C4-2B (cell line): ENCODE results near the gene DCST2.

ENCODE experiments used
- H3K27ac ChIP-seq: fragments of 450-650 bp; 2 replicates; pipeline ENCODE4 v1.5.1; 2017
- ZFX ChIP-seq: fragments of 450-650 bp; IDR thresholded peaks from 2 replicates; pipeline ENCODE4 v1.6.1; 2017
- TF ChIP-seq, protein P1 (sequence below): fragments of 450-650 bp; conservative IDR thresholded peaks from 2 replicates; pipeline ENCODE4 v1.5.1; 2017; ENCODE audit warnings: mild to moderate bottlenecking

The DCST2 gene

GRCh38 chr1:154973344-154974101 is 60.1 kb downstream of the DCST2 start:
- peak overlapping the region; percentile 84 for H3K27ac ChIP-seq
- no peak for TF ChIP-seq ZFX
- TF ChIP-seq, protein P1, sequence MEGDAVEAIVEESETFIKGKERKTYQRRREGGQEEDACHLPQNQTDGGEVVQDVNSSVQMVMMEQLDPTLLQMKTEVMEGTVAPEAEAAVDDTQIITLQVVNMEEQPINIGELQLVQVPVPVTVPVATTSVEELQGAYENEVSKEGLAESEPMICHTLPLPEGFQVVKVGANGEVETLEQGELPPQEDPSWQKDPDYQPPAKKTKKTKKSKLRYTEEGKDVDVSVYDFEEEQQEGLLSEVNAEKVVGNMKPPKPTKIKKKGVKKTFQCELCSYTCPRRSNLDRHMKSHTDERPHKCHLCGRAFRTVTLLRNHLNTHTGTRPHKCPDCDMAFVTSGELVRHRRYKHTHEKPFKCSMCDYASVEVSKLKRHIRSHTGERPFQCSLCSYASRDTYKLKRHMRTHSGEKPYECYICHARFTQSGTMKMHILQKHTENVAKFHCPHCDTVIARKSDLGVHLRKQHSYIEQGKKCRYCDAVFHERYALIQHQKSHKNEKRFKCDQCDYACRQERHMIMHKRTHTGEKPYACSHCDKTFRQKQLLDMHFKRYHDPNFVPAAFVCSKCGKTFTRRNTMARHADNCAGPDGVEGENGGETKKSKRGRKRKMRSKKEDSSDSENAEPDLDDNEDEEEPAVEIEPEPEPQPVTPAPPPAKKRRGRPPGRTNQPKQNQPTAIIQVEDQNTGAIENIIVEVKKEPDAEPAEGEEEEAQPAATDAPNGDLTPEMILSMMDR: no peak

- peak overlapping the region; percentile 84 for H3K27ac ChIP-seq
- TF ChIP-seq, protein P1: no peak
- no peak for TF ChIP-seq ZFX
These were observed 60.9 kb downstream of the DCST2 start for GRCh38 chr1:154972517-154973343.

DNA sequence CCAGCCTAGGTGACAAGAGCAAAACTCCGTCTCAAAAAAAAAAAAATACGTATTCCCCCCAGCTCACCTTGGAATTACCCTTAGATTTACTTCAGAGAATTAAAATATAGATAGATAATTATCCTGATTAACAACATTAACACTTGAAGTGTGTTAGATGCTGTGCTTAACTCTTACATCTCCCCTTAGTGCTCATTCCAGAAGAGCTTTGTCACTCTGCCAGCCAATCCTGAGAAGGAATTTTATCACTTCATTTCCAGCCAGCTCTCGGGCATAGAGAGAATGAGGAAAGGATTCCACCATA is 61.4 kb downstream of the DCST2 start:
- H3K27ac ChIP-seq: peak overlapping the region; percentile 84
- TF ChIP-seq, protein P1: no peak
- no peak for TF ChIP-seq ZFX

DNA sequence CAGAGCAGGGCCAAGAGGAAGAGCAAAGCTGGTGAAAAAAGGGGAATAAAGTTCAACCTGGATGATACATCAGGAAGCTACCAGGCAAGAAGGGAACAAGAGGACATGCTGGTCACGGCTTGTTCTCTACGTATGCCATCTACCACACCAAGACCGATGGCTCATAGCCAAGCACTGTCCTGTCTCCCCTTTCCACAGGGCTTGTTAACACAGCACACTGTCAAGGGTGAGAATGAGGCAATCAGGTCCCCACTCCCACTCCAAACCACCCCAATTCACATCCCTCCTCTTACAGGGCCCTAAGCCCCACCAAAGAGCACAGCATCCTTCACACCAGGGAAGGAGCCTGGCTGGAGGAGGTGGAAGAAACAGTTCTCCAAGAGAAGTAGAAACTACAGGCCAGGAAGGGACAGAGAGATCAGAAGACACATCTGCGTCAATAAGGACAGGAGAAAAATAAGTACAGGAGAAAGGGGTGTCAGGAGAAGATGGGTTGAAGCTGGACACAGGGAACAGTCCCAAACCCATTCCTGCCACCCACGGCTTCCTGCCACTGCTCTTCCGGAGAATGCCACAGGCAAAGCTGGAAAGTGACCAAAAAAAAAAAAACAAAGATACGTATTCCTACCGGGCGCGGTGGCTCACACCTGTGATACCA is 62.1 kb downstream of the DCST2 start:
- peak overlapping the region; percentile 84 for H3K27ac ChIP-seq
- no peak for TF ChIP-seq ZFX
- TF ChIP-seq, protein P1: no peak

- H3K27ac ChIP-seq: peak within 1 kb of the TSS; percentile 84
- TF ChIP-seq, protein P1: no peak
- no peak for TF ChIP-seq ZFX
These were observed 62.8 kb downstream of the DCST2 start, which contains the start of gene SHC1 for GRCh38 chr1:154970631-154971340. TSS of gene SHC1 (minus strand) at chr1:154970747. CDS start at chr1:154970526, 221 bp downstream.

- TF ChIP-seq ZFX: no peak
- TF ChIP-seq, protein P1: no peak
- peak overlapping the region; percentile 84 for H3K27ac ChIP-seq
These were observed 63.6 kb downstream of the DCST2 start for GRCh38 chr1:154969860-154970452.
